Hematopoietic multipotent progenitor cell treated with erythropoietin and hydrocortisone succinate and interleukin-3 and kit ligand, for 17 days (in vitro differentiated cells): ENCODE measurements around the gene UBQLN1.
"Not testable (repeated sequence)": the region's sequence is repeated elsewhere in the genome, so short reads cannot be mapped to it uniquely, and the experiment has no call there.

Experiments
- DNase-seq: peaks from one replicate; pipeline ENCODE4 v3.0.0-alpha.2; 2015; ENCODE audit warnings: low spot score

Gene UBQLN1

DNA sequence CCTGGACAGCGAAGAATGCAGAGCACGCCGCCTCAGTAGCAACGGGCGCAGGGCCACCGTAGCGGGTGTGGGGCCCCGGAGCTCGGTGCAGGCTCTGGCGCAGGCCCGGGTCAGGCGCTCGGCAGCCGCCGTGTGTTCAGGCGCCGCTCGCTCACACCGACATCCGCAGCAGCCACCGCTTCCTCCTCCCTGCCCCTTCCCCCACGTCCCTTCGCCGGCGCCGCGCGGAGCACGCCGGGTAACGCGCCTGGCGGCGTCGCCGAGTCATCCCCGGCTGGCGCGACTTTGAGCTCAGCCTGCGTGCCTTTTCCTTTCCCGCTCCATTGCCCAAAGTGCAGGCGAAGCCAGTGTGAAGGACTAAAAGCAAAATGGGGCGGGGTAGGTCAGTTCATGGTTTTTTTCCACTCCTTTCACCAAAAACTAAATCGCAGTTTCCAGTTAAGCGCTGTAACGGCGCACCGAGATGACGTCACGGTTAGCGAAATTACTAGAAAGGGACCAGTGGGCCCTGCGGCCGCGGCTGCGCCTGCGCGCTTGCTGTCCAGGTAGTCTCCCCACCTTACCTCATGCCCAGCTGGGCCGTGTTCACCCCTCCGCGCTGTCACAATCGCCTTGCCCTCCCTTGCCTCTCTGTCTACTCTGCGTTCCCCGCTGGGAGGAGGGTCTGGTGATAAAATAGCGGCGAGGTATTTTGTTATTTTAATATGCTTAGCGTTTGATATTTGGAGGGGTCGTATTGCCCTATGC is at the start of gene UBQLN1:
UBQLN1 (minus strand) TSS at position 191 of the 747 bp plus-strand sequence. CDS start 279 bp downstream, outside the sequence.
- DNase-seq, result peak; percentile 96

DNA sequence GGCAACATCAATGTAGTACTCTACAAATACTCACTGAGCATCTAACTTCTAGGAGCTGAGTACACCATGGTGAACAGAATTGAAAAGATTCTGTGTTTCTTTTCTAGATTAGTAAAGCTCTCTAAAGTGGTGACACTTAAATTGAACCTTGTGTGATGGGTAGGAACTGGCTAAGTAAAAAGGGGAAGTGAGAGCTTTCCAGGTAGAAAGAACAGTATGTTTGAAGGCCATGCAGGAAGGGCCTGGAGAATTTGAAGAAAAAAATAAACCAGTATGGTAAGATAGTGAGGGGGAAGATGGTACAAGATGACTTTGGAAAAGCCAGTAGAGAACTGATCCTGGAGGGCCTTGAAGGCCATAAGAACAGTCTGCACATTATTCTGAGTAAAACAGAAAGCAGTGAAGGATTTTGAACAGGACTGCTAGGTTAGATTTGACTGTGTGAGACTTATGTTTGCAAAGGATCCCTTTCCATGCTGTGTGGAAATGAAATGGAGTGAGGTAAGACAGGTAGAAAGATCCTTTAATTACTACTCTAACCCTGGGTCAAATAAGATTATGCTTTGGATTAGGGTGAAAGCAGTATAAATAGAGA is 46.7 kb upstream of the UBQLN1 start:
- no peak for DNase-seq

- DNase-seq, result no peak
Observed at GRCh38 chr9:83749706-83750105, 41.9 kb upstream of the UBQLN1 start.

GRCh38 chr9:83744206-83744605 is 36.4 kb upstream of the UBQLN1 start:
- no peak for DNase-seq

DNA sequence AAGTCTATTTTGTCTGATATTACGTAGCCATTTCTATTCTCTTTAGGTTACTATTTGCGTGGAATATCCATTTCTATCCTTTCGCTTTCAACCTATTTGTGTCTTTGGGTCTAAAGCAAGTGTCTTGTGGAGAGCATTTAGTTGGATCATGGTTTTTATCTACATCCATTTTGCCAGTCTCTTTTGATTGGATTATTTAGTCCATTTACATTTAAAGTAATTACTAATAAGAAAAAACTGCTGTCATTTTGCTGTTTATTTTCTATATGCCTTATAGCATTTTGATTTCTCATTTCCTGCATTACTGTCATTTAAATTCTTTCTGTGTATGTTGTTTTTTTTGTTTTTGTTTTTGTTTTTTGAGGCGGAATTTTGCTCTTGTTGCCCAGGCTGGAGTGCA is 26.0 kb upstream of the UBQLN1 start:
- DNase-seq, result no peak

DNA sequence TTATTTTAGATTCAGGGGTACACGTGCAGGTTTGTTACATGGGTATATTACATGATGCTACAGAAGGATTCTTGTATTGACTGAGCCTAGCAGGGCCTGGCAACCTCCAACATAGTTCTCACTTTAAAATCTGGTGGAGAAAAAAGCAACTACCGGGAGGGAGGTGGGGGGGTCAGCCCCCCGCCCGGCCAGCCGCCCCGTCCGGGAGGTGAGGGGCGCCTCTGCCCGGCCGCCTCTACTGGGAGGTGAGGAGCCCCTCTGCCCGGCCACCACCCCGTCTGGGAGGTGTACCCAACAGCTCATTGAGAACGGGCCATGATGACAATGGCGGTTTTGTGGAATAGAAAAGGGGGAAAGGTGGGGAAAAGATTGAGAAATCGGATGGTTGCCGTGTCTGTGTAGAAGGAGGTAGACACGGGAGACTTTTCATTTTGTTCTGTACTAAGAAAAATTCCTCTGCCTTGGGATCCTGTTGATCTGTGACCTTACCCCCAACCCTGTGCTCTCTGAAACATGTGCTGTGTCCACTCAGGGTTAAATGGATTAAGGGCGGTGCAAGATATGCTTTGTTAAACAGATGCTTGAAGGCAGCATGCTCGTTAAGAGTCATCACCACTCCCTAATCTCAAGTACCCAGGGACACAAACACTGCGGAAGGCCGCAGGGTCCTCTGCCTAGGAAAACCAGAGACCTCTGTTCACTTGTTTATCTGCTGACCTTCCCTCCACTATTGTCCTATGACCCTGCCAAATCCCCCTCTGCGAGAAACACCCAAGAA is 21.0 kb upstream of the UBQLN1 start:
- DNase-seq, result not testable (repeated sequence)

- DNase-seq, result no peak
Observed at GRCh38 chr9:83724436-83724835, 16.7 kb upstream of the UBQLN1 start.

- DNase-seq, result no peak
Observed at GRCh38 chr9:83722726-83723495, 15.2 kb upstream of the UBQLN1 start.

GRCh38 chr9:83721509-83721908 is 13.8 kb upstream of the UBQLN1 start:
- no peak for DNase-seq

GRCh38 chr9:83715794-83716193 is 8.0 kb upstream of the UBQLN1 start:
- DNase-seq, result no peak

GRCh38 chr9:83715221-83715620 is 7.5 kb upstream of the UBQLN1 start:
- no peak for DNase-seq

- DNase-seq, result no peak
Observed at GRCh38 chr9:83714329-83714728, 6.6 kb upstream of the UBQLN1 start.

GRCh38 chr9:83708515-83709158 is 879 bp upstream of the UBQLN1 start:
- peak; percentile 92 for DNase-seq

- no peak for DNase-seq
Observed at GRCh38 chr9:83707518-83707767, 315 bp downstream of the UBQLN1 start.

DNA sequence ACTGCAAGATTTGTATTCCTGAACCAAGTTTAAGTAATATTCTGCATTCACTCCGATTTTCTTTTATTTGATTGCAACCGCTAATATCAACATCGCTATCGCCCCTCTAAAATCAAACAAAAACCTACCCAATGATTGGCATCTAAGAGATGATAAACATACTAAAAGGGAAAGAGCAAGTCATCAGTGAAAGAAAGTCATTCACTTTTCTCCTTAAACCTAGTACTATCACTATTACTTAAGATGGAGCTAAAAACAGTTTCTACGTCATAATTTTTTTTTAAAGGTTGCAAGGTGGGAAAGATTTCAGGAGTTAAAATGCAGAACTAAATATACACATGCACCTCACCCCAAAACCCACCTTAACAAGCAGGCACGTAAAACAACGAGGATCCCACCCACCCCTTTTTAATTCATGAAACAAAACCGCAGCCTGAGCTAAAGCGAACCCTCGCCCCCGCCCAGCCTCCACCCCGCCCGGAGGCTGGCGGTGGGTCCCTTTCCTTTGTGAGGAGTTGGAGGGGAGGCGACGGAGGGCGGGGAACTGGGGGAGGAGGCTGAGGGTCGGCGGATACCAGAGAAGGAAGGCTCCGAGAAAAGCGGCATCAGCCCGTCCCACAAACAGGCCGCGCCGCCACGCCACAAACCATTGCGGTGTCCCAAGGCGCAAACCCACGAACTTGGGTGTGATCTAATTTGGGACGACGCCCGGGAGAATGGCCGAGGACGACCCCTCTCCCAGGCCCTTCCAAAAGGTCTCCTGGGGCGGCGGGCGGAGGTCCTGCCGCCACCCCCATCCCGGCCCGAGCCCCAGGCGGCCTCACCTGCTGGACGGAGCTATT is 861 bp downstream of the UBQLN1 start:
- peak; percentile 54 for DNase-seq

- not testable (repeated sequence) for DNase-seq
Observed at GRCh38 chr9:83705219-83705651, 2.5 kb downstream of the UBQLN1 start.

- no peak for DNase-seq
Observed at GRCh38 chr9:83701769-83702168, 6.0 kb downstream of the UBQLN1 start.

GRCh38 chr9:83701286-83701685 is 6.5 kb downstream of the UBQLN1 start:
- DNase-seq, result no peak

DNA sequence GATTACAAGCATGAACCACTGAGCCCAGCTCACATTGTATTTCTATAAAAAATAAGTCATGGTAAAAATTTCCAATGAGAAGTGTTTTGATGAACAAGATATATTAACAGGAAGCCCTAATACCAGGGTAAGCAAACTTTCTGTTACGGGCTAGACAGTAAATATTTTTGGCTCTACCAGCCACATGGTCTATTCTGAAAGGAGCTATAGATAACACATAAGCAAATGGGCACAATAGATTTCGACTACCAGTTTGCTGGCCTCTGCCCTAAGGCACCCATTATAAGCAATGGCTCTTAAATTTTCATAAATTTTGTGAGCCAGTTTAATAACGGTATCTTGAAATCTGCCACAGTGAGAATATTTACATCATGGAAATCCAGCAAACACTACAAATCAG is 8.1 kb downstream of the UBQLN1 start:
- DNase-seq, result no peak

DNA sequence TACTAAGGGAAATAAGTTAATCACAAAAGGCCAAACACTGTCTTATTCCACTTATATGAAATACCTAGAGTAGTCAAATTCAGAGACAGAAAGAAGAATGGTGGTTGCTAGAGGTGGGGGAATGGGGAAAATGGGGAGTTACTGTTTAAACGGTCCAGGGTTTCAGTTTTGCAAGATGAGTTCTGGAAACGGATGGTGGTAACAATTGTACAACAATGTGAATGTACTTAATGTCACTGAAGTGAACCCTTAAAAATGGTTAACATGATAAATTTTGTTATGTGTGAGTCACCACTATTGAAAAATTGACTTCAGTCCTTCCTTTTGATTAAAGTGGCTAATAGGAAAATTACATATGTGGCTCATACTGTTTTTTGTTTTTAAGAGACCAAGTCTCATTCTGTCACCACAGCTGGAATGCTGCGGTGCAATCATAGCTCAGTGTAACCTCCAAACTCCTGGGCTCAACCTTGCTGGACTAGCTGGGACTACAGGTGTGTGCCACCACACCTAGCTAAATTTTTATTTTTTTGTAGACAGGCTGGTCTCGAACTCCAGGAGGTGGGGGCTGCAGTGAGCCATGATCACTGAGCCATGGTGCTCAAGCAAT is 8.7 kb downstream of the UBQLN1 start:
- DNase-seq, result no peak

GRCh38 chr9:83691492-83691891 is 16.3 kb downstream of the UBQLN1 start:
- DNase-seq, result no peak
